Stimulated activated CD8-positive, alpha-beta memory T cell treated with anti-CD3 and anti-CD28 coated beads, Interleukin-12 subunit alpha, Interleukin-12 subunit beta, amount 100 ng/mL, for 4 hours (primary cell): ENCODE results near the gene TMED9.

Source experiments
- DNase-seq: peaks from one replicate; pipeline ENCODE4 v3.0.0-alpha.2; 2020; ENCODE audit warnings: low read depth

The TMED9 gene

GRCh38 chr5:177578316-177578715 is 13.7 kb upstream of the TMED9 start:
- no peak for DNase-seq

GRCh38 chr5:177588413-177588909 is 3.5 kb upstream of the TMED9 start:
- no peak for DNase-seq

- no peak for DNase-seq
Observed at GRCh38 chr5:177590406-177590805, 1.6 kb upstream of the TMED9 start.

- DNase-seq, result no peak
Observed at GRCh38 chr5:177591690-177592009, 353 bp upstream of the TMED9 start.

- DNase-seq, result no peak
Observed at GRCh38 chr5:177592905-177593304, 902 bp downstream of the TMED9 start.

GRCh38 chr5:177593511-177593910 is 1.5 kb downstream of the TMED9 start:
- no peak for DNase-seq

- DNase-seq, result no peak
Observed at GRCh38 chr5:177594071-177594470, 2.1 kb downstream of the TMED9 start.

- DNase-seq, result no peak
Observed at GRCh38 chr5:177595026-177595585, 3.1 kb downstream of the TMED9 start.

GRCh38 chr5:177595991-177596774 is 4.2 kb downstream of the TMED9 start:
- no peak for DNase-seq

GRCh38 chr5:177596775-177597238 is 4.8 kb downstream of the TMED9 start:
- no peak for DNase-seq

- no peak for DNase-seq
Observed at GRCh38 chr5:177598477-177598876, 6.5 kb downstream of the TMED9 start.

- DNase-seq, result peak; percentile 82
Observed at GRCh38 chr5:177599731-177600507, 7.9 kb downstream of the TMED9 start, which contains the start of gene B4GALT7. B4GALT7 (plus strand) TSS chr5:177600132; CDS start chr5:177600211, 79 bp downstream.

GRCh38 chr5:177600508-177601018 is 8.6 kb downstream of the TMED9 start:
- no peak for DNase-seq

- DNase-seq, result no peak
Observed at GRCh38 chr5:177601126-177601525, 9.1 kb downstream of the TMED9 start.

- DNase-seq, result no peak
Observed at GRCh38 chr5:177601577-177602457, 9.8 kb downstream of the TMED9 start.

- DNase-seq, result no peak
Observed at GRCh38 chr5:177602458-177602830, 10.4 kb downstream of the TMED9 start.

- DNase-seq, result no peak
Observed at GRCh38 chr5:177603631-177604030, 11.6 kb downstream of the TMED9 start.

- DNase-seq, result no peak
Observed at GRCh38 chr5:177604116-177604521, 12.1 kb downstream of the TMED9 start.

GRCh38 chr5:177604656-177605055 is 12.7 kb downstream of the TMED9 start:
- DNase-seq, result no peak

GRCh38 chr5:177605078-177605477 is 13.1 kb downstream of the TMED9 start:
- DNase-seq, result no peak

- DNase-seq, result no peak
Observed at GRCh38 chr5:177605667-177606066, 13.7 kb downstream of the TMED9 start.
